ENCODE measurements around the gene SLC2A3.

Gene SLC2A3

DNA sequence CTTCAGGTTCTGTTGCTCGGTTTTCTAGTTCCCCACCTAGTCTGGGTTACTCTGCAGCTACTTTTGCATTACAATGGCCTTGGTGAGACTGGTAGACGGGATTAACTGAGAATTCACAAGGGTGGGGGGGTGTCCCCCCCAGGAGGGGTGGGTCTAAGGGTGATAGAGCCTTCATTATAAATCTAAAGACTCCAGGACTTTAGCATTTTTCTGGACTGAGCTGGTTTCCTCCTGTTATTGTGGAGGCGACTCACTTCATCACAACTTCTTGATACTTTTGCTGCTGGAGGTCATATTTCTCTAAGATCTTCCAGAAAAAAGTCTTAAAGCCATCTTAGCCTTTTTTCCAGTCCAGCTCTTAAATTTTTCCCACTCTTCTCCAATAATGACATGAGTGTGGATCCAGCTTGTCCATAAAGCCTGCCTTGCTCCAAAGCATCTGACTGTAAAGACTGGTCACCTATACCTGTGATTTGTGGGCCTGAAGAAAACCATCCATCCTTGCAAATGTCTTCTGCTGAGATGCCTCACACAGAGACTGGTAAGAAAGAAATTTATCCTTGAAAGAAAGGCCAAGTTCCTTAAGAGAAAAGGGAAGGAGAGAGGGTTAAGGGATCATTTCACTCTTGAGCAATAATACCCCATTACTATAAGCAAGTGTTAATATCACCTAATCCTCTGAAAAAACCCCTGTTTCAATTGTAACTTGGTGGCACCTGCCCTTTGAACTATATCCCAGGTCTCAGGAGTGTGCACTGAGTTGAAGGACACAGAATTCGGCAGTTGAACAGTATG is 43.6 kb downstream of the SLC2A3 start:
- TF ChIP-seq POLR2AphosphoS5 (IDR thresholded peaks at IDR 0.05; ENCODE audit: low read depth, low read length) = no peak
- no peak for TF ChIP-seq FOXP2 (optimal IDR thresholded peaks at IDR 0.05; ENCODE audit: borderline replicate concordance, extremely low read depth, extremely low read length, insufficient read depth)
- no peak for TF ChIP-seq SIN3A (IDR thresholded peaks at IDR 0.05; ENCODE audit: borderline replicate concordance, insufficient read depth, low read length)
- TF ChIP-seq REST (IDR thresholded peaks at IDR 0.05; ENCODE audit: insufficient read depth in 1 of 2, low read depth in 2 of 2, low read length in 2 of 2) = no peak
- TF ChIP-seq TAF1 (IDR thresholded peaks at IDR 0.05; ENCODE audit: borderline replicate concordance, insufficient read depth, low read length) = no peak

GRCh38 chr12:7884689-7885088 is 51.3 kb downstream of the SLC2A3 start:
- TF ChIP-seq SIN3A (IDR thresholded peaks at IDR 0.05; ENCODE audit: borderline replicate concordance, insufficient read depth, low read length) (no peak), POLR2AphosphoS5 (IDR thresholded peaks at IDR 0.05; ENCODE audit: low read depth, low read length) (no peak)

DNA sequence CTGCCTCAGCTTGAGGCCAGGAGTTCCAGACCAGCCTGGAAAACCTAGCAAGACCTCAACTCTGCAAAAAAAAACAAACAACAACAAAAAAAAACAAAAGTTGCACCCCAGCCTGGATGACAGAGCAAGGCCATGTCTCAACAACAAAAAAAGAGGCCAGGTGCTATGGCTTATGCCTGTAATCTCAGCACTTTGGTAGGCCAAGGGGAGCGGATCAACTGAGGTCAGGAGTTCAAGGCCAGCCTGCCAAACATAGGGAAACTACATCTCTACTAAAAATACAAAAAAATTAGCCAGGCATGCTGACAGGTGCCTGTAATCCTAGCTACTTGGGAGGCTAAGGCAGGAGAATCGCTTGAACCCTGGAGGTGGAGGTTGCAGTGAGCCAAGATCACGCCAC is 56.7 kb downstream of the SLC2A3 start:
- TF ChIP-seq REST (IDR thresholded peaks at IDR 0.05; ENCODE audit: insufficient read depth in 1 of 2, low read depth in 2 of 2, low read length in 2 of 2) = no peak
- TF ChIP-seq TAF1 (IDR thresholded peaks at IDR 0.05; ENCODE audit: borderline replicate concordance, insufficient read depth, low read length) = no peak
- TF ChIP-seq POLR2AphosphoS5 (IDR thresholded peaks at IDR 0.05; ENCODE audit: low read depth, low read length) = no peak
- no peak for TF ChIP-seq SIN3A (IDR thresholded peaks at IDR 0.05; ENCODE audit: borderline replicate concordance, insufficient read depth, low read length)
- no peak for TF ChIP-seq FOXP2 (optimal IDR thresholded peaks at IDR 0.05; ENCODE audit: borderline replicate concordance, extremely low read depth, extremely low read length, insufficient read depth)

DNA sequence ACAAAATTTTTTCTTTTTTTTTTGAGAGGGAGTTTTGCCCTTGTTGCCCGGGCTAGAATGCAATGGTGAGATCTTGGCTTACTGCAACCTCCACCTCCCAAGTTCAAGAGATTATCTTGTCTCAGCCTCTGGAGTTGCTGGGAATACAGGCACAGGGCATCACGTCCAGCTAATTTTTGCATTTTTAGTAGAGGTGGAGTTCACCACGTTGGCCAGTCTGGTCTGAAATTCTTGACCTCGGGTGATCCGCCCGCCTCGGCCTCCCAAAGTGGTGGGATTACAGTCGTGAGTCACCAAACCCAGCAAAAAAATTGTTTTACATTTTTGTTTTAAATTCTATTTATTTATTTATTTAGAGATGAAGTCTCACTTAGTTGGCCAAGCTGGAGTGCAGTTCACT is 58.6 kb downstream of the SLC2A3 start:
- TF ChIP-seq FOXP2 (optimal IDR thresholded peaks at IDR 0.05; ENCODE audit: borderline replicate concordance, extremely low read depth, extremely low read length, insufficient read depth) = no peak
- TF ChIP-seq POLR2AphosphoS5 (IDR thresholded peaks at IDR 0.05; ENCODE audit: low read depth, low read length) = no peak
- TF ChIP-seq TAF1 (IDR thresholded peaks at IDR 0.05; ENCODE audit: borderline replicate concordance, insufficient read depth, low read length) = no peak
- TF ChIP-seq SIN3A (IDR thresholded peaks at IDR 0.05; ENCODE audit: borderline replicate concordance, insufficient read depth, low read length) = no peak
- no peak for TF ChIP-seq REST (IDR thresholded peaks at IDR 0.05; ENCODE audit: insufficient read depth in 1 of 2, low read depth in 2 of 2, low read length in 2 of 2)

DNA sequence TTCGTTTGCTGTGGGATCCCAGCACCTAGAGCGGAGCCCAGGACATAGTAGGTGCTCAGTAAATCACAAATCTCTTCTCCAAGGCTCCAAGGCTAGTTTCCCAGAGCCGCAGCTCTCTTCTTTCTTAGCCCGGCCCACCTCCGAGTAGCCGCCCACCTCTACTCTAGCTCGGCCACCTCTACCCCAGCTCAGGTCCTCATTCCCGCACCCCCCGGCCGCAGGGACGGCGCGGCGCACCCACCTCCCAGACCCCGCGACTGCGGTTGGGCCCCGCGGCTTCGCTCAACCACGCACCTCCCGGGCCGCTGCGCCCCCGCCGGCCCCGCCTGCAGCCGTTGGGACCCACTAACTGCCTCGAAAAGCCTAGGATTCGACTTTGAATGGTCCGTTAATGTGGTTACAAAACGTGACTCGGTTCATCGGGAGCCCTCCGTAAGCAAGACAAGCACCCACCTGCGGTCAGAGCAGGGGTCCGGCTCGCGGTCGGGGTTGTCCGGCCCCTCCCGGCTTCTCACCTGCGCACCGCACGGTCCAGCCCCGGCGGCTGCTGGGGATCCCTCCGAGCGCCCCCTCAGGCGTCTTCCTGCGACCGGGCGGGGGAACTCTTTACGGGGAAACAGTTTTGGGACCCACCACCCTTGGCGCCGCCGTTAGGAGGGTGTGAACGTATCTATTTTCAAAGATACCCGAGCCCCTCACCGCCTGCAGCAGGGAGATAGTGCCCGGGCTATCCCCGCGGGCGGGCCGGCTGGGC is 63.2 kb downstream of the SLC2A3 start, which contains the start of gene SLC2A14:
TSS of gene SLC2A14 (minus strand) at position 350 of the 754 bp plus-strand sequence. CDS start 3,035 bp downstream, outside the sequence.
- TF ChIP-seq REST (IDR thresholded peaks at IDR 0.05; ENCODE audit: insufficient read depth in 1 of 2, low read depth in 2 of 2, low read length in 2 of 2) (no peak), TAF1 (IDR thresholded peaks at IDR 0.05; ENCODE audit: borderline replicate concordance, insufficient read depth, low read length) (no peak), FOXP2 (optimal IDR thresholded peaks at IDR 0.05; ENCODE audit: borderline replicate concordance, extremely low read depth, extremely low read length, insufficient read depth) (no peak), POLR2AphosphoS5 (IDR thresholded peaks at IDR 0.05; ENCODE audit: low read depth, low read length) (no peak), SIN3A (IDR thresholded peaks at IDR 0.05; ENCODE audit: borderline replicate concordance, insufficient read depth, low read length) (no peak)

All from PFSK-1 (cell line).